DMS53 treated with DMSO at 0.1 percent for 48 hours (cell line): ENCODE data around the gene MBNL1.

Experiments
- DNase-seq: peaks from one replicate; lab custom pipeline; 2025; ENCODE audit not compliant: unreplicated experiment; lab: John Stamatoyannopoulos, UW

The MBNL1 gene, protein sequence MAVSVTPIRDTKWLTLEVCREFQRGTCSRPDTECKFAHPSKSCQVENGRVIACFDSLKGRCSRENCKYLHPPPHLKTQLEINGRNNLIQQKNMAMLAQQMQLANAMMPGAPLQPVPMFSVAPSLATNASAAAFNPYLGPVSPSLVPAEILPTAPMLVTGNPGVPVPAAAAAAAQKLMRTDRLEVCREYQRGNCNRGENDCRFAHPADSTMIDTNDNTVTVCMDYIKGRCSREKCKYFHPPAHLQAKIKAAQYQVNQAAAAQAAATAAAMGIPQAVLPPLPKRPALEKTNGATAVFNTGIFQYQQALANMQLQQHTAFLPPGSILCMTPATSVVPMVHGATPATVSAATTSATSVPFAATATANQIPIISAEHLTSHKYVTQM

GRCh38 chr3:152268555-152269055 lies at the start of gene MBNL1:
Gene MBNL1, plus strand, starts transcription at chr3:152268929. Its CDS starts 31,265 bp downstream, at chr3:152300194.
- DNase-seq: peak; percentile 64

GRCh38 chr3:152219216-152219615 lies 49.5 kb upstream of the MBNL1 start:
- no peak for DNase-seq

- no peak for DNase-seq
Observed at GRCh38 chr3:152219769-152220255, 48.9 kb upstream of the MBNL1 start.

DNA sequence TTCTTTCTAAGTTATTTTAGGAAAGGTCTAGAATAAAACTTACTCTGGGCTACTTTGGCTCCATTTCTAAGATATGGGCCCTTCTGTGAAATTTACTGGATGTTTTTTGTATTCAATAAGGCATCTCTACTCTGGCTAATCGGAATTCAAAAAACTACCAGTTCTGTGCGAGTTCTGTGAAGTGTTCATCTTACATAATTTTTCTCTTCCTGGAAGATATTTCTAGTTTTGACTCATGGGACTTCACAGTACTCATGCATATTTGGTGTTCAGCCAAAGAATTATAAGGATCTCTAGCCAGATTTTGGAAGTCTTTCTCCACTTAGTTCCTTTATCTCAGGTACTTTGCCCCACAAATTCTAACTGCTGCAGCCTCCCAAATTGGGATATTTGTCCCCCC lies 46.4 kb upstream of the MBNL1 start:
- DNase-seq: no peak

- DNase-seq: no peak
Observed at GRCh38 chr3:152225201-152225600, 43.5 kb upstream of the MBNL1 start.

GRCh38 chr3:152226176-152226575 lies 42.6 kb upstream of the MBNL1 start:
- DNase-seq: no peak

DNA sequence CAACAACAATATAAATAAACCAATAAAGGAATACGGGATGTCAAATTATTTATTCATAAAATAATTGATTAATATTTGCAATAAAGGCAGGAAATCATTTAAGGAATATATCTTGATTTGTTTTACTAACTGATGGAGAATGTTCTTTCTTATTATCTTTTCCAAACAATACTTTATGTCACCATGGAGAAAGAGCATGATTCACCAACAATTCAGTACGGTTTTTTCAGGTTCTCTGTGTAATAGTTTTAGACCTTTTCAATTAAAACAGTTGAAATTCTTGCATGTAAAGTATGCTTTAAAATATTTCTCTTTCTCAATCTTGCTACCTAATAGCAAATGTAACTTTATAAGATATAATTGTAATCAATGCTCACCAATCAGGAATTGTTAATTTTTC lies 41.7 kb upstream of the MBNL1 start:
- no peak for DNase-seq

- DNase-seq: no peak
Observed at GRCh38 chr3:152229692-152230091, 39.0 kb upstream of the MBNL1 start.

- DNase-seq: no peak
Observed at GRCh38 chr3:152230370-152230769, 38.4 kb upstream of the MBNL1 start.

- no peak for DNase-seq
Observed at GRCh38 chr3:152232001-152232400, 36.7 kb upstream of the MBNL1 start.

GRCh38 chr3:152232679-152233078 lies 36.0 kb upstream of the MBNL1 start:
- no peak for DNase-seq

DNA sequence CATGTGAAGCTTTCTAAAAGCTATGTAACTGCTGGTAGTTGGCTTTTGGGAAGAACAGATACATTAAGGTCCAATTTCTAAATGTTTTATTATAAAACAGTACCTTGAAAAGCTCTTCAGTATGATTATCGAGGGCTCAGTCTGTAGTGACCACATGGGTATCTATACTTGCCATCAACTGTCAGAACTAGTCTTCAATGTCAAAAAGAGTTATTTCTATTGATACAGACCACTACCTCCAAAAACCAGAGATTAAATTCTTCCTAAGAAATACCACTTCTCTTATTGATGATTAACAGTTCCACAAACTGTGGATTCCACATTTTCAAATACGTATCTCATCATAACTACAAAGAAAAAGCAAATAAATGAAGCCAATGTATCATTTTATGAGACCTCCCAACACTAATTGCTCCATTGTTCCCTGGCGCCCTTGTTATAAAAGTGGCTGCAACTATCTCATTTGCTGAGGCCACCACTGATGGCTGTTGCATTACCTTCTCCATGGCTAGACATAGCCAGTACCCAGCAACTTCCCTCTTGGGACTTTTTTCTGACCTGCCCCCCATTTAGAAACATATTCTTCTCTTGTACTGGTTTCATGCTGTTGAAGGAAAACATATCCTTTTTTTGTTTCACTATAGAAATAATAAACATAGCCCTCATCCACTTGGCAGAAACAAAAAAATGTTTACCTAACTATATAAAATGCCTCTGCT lies 33.9 kb upstream of the MBNL1 start:
- no peak for DNase-seq

DNA sequence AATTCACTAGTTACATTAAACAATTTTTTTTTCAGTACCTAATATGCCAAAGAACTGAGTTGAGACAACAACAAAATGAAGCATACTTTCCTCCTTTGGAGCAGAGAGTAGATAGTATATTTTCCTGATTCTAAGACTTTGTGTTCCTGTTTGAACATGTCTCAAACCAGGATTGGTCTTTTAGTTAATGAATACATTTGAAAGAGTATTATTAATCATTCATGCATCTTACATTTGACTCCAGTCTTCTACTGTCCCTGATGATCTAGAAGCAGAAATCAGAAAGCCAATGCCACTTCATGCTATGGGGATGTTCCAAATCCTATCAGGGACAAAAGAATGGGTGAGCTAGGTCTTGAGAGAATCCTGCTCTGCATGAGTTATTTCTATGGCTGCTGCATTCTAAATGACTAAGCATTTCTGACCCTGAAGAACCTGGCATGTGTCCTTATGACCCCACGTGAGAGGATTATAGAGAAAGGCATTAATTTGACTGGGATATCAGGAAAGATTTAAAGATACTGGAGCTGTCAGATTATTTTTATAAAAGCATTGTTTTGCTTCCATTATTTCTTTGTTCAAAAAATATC lies 32.9 kb upstream of the MBNL1 start:
- DNase-seq: peak; percentile 28

DNA sequence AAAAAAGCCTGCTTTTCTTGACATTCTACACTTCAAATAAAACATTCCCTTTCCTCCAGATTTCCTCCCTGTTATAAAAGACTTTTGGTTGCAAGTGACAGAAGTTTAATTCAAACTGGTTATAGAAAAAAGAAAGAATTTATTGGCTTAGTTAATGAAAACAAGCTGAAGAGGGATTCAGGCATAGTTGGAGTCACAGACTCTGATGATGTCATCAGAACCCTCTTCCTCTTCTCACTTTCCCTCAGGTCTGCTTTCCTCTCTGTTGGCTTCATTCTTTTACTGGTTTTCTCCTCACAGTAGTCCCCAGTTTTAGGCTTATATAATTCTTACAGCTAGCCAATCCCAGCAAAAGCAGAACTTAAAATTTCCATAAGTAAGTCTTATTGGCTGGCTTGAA lies 32.0 kb upstream of the MBNL1 start:
- peak; percentile 0 for DNase-seq

- no peak for DNase-seq
Observed at GRCh38 chr3:152241142-152242017, 27.3 kb upstream of the MBNL1 start.

DNA sequence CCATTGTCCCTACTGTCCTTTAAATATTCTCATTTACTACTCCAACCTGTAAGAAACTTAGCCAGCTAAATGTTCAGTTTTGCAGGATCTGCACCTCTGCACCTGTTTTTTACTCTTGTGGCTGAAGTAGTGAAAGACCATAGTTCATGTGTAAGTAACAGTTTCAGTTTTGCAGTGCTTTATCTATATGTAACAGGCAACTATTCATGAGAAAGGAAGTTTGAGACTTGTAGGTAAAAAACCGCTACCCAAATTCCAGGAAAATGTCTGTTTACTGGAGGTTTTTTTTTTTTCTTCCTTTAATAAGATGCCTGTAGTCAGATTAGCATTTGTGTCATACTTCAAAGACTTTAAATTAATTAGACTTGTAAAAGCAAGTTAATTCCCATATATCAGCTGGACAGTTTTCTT lies 25.4 kb upstream of the MBNL1 start:
- no peak for DNase-seq

GRCh38 chr3:152243721-152244516 lies 24.8 kb upstream of the MBNL1 start:
- DNase-seq: no peak

- no peak for DNase-seq
Observed at GRCh38 chr3:152244517-152244888, 24.2 kb upstream of the MBNL1 start.

DNA sequence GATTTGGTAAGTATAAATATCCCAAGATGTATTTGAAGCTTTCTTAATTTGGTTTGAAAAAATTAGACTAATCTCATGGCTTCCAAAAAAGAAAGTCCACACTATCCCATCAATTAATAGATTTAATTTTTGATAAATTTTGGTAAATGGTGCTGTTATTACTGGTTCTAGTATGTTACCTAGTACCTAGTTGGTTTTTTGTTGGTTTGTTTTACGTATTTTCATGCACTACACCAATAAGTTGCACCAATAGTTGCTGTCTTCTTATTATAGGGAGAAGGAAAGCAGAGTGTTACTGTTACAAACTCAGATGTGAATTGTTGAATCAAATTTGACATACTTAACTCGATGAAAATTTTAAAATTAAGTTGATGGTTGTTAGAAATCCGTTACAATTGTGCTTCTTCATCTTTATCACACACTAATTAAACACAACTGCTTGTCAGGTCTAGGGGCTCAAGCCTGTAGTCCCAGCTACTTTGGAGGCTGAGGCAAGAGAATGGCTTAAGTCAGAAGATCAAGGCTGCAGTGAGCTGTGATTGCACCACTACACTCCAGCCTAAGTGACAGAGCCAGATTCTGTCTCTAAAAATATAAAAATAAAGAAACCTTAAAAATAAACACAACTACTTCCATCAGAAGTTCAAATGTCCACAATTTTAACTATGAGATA lies 23.1 kb upstream of the MBNL1 start:
- no peak for DNase-seq
